GM21619 (cell line): ENCODE data around the gene TOP2B.

Experiments used
- ATAC-seq: cut with Tn5 transposase; IDR thresholded peaks from one replicate; pipeline ENCODE4 v1.9.1; 2021; ENCODE audit not compliant: unreplicated experiment

Gene TOP2B

DNA sequence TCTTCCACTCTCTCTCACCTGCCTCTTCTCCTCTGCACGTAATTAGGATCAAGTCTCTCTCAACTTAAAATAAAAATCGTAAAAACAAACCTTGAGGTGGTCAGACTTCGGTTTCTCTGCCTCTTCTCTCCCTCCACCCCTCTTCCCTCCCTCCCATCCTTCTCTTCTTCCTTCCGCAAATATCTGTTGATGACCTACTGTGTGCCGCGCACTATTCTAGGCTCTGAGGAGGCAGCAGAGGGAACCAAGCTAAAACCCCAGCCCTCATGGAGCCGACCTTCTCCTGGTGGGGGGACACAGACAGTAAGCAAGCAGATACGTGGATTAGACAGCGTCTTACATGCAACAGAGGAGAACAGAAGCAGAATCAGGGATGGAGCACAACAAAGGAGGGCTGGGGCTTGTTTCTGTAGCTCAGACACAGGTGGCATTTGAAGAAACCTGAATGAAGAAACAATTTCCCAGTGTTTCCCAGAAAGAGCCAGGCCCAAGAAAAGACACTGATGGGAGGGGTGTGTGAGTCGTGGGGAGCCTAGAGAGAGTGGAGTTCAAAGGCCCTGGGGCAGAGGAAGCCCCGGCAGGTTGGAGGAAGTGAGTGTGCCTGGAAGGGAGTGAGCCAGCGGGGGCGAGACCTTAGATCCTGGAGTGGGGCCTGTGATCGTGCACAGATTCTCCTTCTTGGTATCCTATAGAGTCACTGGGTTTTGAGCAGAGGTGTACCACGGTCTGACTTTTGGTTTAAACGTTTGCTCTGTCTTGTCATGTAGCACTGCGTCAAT, 80.5 kb downstream of the TOP2B start:
- no peak for ATAC-seq

GRCh38 chr3:25583343-25583742, 81.4 kb downstream of the TOP2B start:
- ATAC-seq = no peak

DNA sequence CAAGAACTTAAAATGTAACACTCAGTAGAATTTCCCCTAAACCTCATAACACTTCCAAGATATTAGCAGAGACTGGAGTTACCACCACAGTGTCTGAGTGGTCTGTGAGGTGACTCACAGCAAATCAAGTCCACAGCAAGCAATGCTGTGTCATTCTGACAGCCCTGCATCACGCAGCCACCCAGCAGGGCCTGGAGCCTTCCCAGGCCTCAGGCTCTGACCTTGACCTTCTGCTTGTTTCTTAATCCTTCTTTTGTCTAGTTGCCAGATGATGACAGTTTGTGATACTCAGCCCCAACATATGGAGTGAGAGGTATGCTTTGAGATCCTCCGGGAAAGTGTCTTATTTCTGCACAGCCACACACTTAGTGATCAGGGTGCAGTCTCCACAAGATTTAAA, 82.5 kb downstream of the TOP2B start:
- no peak for ATAC-seq

DNA sequence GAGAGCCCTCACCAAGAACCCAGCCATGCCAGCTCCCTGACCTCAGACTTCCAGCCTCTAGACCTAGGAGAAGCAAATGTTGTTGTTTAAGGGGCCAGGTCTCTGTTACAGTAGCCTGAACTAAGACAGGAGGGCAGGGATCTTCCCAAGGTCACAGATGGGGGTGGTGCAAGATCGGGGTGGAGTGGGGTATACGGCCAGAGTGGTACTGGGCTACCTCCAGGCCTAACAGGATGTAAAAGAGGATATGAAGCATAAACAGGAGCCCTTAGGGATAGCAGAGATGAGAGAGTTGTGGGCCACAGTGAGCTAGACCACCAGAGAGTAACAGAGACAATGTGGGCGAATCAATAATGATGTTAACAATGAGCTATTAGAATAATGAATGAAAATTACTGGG, 82.9 kb downstream of the TOP2B start:
- ATAC-seq = no peak

- ATAC-seq = no peak
These were observed 83.4 kb downstream of the TOP2B start for GRCh38 chr3:25581335-25581734.

- no peak for ATAC-seq
These were observed 84.2 kb downstream of the TOP2B start for GRCh38 chr3:25580534-25580933.

- no peak for ATAC-seq
These were observed 86.6 kb downstream of the TOP2B start for GRCh38 chr3:25578059-25578458.

- ATAC-seq = no peak
These were observed 87.8 kb downstream of the TOP2B start for GRCh38 chr3:25576831-25577454.

DNA sequence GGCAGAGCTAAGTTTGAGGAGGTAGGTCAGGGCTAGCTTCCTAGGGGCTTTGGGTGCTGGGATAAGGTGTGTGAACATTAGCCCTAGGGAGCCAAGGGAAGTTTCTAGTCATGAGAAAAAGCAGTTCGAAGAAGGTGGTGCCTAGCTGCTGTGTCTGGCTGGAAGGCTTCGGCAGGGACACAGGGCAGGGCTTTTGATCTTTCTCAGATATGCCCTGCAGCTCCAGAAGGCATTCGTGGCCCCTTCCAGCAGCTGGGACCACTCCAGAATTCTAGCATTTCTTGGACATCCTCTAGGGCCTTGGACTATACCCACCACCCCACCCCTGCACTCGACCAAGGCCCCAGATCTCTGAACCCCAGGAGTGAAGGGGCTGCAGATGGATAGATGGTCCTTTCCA, 88.6 kb downstream of the TOP2B start:
- ATAC-seq = no peak

DNA sequence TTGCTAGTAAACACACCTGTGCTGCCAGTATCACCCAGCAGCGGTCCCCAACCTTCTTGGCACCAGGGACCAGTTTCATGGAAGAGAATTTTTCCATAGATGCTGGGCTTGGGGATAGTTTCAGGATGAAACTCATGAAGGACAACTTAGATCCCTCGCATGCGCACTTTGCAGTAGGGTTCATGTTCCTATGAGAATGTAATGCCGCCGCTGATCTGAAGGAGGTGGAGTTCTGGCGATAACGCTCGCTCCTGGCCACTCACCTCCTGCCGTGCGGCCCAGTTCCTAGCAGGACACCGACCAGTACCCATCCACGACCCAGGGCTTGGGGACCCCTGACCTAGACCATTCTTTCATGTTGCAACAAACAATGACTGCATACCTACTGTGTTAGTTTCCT, 89.7 kb downstream of the TOP2B start:
- no peak for ATAC-seq

- ATAC-seq = no peak
These were observed 90.4 kb downstream of the TOP2B start for GRCh38 chr3:25574172-25574765.

- no peak for ATAC-seq
These were observed 91.1 kb downstream of the TOP2B start for GRCh38 chr3:25573386-25574171.

DNA sequence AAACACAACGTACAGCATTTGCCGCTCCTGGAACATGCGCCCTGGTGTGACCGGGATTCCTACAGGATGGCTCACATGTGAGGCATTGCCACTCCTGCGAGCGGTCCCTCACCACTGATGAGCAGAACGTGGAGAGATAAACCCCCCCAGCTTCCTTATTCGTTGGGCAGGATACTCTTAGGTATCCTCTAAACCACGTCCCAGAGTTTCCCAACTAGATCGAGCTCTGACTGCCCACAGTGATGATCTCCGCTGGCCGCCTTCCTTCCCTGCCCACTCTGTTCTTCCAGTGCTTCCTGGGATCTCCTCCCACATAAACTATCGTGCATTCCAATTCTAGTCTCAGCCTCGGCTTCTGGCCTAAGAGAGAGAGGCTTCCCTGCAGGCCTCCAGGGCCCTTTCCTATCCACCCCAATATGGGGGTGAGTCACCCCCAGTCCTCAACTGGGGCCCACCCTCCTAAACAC, 91.8 kb downstream of the TOP2B start:
- no peak for ATAC-seq

DNA sequence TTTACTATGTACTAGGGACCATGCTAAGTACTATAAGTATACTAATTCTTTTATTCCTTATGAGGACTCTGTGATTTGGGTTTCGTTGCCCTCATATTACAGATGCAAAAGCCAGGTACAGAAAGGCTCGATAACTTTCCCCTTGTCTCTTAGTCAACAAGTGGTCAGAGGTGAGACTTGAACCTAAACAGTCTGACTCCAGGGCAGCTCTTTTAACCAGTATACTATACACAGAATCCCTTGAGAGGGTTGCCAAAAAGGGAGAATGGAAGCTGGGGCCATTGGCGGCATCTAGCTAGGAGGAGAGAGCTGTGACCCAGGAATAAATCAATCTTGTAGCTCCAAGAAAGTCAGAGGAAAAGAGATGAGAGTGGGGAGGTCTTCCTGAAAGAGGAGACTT, 92.4 kb downstream of the TOP2B start:
- ATAC-seq = no peak

- no peak for ATAC-seq
These were observed 93.4 kb downstream of the TOP2B start for GRCh38 chr3:25571285-25571684.

GRCh38 chr3:25568525-25569078, 96.1 kb downstream of the TOP2B start:
- no peak for ATAC-seq

- ATAC-seq = no peak
These were observed 96.7 kb downstream of the TOP2B start for GRCh38 chr3:25567806-25568524.

- no peak for ATAC-seq
These were observed 97.3 kb downstream of the TOP2B start for GRCh38 chr3:25567388-25567787.

GRCh38 chr3:25566358-25566920, 98.3 kb downstream of the TOP2B start:
- ATAC-seq = no peak

DNA sequence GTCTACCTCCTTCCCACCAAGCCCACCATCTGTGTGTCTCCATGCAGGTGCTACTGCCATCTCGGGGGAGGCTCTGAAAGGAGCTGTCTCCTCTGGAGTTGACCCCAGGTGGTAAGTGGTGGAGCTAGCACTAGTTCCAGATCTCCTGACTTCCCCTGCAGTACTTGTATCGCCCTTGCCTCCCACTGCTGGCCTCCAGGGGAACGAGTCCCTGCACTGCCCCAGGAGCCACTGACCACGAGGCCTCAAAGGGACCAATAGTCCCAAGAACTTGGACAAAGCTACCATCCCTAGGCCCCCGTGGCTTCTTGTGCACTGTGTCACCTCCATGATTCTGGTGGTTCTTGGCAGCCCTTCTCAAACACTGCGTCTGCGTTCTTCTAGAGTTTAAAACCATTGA, 98.9 kb downstream of the TOP2B start:
- no peak for ATAC-seq
